Measurements from ENCODE around the gene RNF157. TPM values are rescaled to one million over a fixed set of nuclear protein-coding genes. Genes with fewer than 3 reads are reported as not detected.

RNF157 gene
- total and polyA plus RNA-seq, 10 of the 15 experiments (the other 5 are each of a cell fraction or from before 2014, with no cell fraction given) = 1.4 to 15.9 (median 9.6) TPM

DNA sequence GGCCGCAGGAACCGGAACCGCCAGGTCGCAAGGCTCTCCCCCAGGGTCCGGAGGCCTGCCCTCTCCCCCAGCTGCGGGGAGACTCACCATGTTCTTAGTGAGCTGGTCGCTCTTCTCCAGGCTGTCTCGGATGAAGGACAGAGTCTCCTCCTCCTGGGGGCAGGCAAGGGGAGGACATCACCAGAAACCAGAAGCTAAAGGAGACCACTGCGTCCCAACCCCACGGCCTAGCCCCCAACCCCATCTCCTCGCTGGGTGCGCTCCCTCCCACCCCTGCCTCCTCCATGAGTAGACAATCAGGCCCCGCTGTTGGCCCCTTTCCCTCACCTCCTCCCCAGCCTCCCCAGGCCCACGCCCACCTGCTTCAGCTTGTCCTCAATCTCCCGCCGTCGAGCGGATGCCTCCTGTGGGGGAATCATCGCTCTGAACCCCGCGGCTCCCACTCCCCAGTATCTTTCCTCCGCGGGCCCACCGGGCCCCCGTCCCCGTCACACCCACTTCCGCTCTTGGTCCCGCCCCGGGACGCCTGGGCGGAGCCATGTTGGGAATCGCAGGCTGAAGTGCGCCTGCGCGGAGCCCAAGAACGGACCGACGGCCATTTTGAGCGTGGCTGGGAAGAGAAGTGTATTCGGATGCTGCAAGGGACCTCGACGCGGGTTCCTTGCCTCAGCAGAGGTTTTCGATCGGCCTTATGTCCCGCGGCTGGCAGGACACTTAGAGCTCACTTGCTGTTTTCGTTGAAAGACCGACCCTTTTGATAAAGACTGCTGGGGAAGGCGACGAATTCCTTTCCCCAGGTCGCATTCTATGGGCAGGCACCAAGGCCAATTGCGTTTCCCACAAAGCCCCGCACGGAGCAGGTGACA is 136.8 kb downstream of the RNF157 start, which contains the start of gene EXOC7 (continued):
- TF ChIP-seq RAD21 (IDR thresholded peaks at IDR 0.05; ENCODE audit: insufficient read depth, low read depth, low read length) (no peak), TARDBP (IDR thresholded peaks at IDR 0.05; ENCODE audit: borderline replicate concordance) (0 out of 2 replicates have a peak, but pooled peaks have one; percentile 11), SP1 (IDR thresholded peaks at IDR 0.05; ENCODE audit: low read depth, low read length) (no peak), FOS (IDR thresholded peaks at IDR 0.05; ENCODE audit: borderline replicate concordance, extremely low read depth, insufficient read length) (no peak), CBX3 (IDR thresholded peaks at IDR 0.05; ENCODE audit: borderline replicate concordance, low read depth) (no peak), NFIC (IDR thresholded peaks at IDR 0.05; ENCODE audit: low read depth, low read length) (no peak), SPI1 (IDR thresholded peaks at IDR 0.05; ENCODE audit: borderline replicate concordance, insufficient read depth, low read depth, low read length) (peak; percentile 89), GABPA (IDR thresholded peaks at IDR 0.05; ENCODE audit: low read depth) (peak; percentile 80), NFXL1 (IDR thresholded peaks at IDR 0.05; ENCODE audit: borderline replicate concordance) (no peak), MYB (IDR thresholded peaks at IDR 0.05; ENCODE audit: borderline replicate concordance, low read depth, low read length) (no peak), ZNF274 (IDR thresholded peaks at IDR 0.05; ENCODE audit: insufficient read depth, insufficient read length) (no peak), KLF5 (IDR thresholded peaks at IDR 0.05; ENCODE audit: partially characterized antibody) (no peak), ZSCAN29 (IDR thresholded peaks at IDR 0.05) (no peak), ZBED1 (IDR thresholded peaks at IDR 0.05; ENCODE audit: borderline replicate concordance) (no peak), BRCA1 (IDR thresholded peaks at IDR 0.05; ENCODE audit: low read depth, low read length) (no peak), YY1 (IDR thresholded peaks at IDR 0.05; ENCODE audit: low read depth, low read length) (peak; percentile 98), ATF7 (IDR thresholded peaks at IDR 0.05; ENCODE audit: low read depth) (0 out of 2 replicates have a peak, but pooled peaks have one; percentile 24), CHD4 (IDR thresholded peaks at IDR 0.05) (no peak), RB1 (IDR thresholded peaks at IDR 0.05; ENCODE audit: borderline replicate concordance) (no peak), SREBF1 (IDR thresholded peaks at IDR 0.05; ENCODE audit: low read length) (no peak)
- TF ChIP-seq, protein P1, sequence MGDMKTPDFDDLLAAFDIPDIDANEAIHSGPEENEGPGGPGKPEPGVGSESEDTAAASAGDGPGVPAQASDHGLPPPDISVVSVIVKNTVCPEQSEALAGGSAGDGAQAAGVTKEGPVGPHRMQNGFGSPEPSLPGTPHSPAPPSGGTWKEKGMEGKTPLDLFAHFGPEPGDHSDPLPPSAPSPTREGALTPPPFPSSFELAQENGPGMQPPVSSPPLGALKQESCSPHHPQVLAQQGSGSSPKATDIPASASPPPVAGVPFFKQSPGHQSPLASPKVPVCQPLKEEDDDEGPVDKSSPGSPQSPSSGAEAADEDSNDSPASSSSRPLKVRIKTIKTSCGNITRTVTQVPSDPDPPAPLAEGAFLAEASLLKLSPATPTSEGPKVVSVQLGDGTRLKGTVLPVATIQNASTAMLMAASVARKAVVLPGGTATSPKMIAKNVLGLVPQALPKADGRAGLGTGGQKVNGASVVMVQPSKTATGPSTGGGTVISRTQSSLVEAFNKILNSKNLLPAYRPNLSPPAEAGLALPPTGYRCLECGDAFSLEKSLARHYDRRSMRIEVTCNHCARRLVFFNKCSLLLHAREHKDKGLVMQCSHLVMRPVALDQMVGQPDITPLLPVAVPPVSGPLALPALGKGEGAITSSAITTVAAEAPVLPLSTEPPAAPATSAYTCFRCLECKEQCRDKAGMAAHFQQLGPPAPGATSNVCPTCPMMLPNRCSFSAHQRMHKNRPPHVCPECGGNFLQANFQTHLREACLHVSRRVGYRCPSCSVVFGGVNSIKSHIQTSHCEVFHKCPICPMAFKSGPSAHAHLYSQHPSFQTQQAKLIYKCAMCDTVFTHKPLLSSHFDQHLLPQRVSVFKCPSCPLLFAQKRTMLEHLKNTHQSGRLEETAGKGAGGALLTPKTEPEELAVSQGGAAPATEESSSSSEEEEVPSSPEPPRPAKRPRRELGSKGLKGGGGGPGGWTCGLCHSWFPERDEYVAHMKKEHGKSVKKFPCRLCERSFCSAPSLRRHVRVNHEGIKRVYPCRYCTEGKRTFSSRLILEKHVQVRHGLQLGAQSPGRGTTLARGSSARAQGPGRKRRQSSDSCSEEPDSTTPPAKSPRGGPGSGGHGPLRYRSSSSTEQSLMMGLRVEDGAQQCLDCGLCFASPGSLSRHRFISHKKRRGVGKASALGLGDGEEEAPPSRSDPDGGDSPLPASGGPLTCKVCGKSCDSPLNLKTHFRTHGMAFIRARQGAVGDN (IDR thresholded peaks at IDR 0.05) = peak; percentile 69
- TF ChIP-seq, protein P2, sequence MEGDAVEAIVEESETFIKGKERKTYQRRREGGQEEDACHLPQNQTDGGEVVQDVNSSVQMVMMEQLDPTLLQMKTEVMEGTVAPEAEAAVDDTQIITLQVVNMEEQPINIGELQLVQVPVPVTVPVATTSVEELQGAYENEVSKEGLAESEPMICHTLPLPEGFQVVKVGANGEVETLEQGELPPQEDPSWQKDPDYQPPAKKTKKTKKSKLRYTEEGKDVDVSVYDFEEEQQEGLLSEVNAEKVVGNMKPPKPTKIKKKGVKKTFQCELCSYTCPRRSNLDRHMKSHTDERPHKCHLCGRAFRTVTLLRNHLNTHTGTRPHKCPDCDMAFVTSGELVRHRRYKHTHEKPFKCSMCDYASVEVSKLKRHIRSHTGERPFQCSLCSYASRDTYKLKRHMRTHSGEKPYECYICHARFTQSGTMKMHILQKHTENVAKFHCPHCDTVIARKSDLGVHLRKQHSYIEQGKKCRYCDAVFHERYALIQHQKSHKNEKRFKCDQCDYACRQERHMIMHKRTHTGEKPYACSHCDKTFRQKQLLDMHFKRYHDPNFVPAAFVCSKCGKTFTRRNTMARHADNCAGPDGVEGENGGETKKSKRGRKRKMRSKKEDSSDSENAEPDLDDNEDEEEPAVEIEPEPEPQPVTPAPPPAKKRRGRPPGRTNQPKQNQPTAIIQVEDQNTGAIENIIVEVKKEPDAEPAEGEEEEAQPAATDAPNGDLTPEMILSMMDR (IDR thresholded peaks at IDR 0.05 in 2 of 3, conservative IDR thresholded peaks at IDR 0.05 in 1 of 3; ENCODE audit: control insufficient read depth in 2 of 3, extremely low read depth in 1 of 3, insufficient read depth in 1 of 3, low read depth in 3 of 3, low read length in 3 of 3) = no peak
- TF ChIP-seq, protein P3, sequence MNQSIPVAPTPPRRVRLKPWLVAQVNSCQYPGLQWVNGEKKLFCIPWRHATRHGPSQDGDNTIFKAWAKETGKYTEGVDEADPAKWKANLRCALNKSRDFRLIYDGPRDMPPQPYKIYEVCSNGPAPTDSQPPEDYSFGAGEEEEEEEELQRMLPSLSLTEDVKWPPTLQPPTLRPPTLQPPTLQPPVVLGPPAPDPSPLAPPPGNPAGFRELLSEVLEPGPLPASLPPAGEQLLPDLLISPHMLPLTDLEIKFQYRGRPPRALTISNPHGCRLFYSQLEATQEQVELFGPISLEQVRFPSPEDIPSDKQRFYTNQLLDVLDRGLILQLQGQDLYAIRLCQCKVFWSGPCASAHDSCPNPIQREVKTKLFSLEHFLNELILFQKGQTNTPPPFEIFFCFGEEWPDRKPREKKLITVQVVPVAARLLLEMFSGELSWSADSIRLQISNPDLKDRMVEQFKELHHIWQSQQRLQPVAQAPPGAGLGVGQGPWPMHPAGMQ (IDR thresholded peaks at IDR 0.05; ENCODE audit: borderline replicate concordance) = no peak

Data from GM12878 (cell line).